Measurements from ENCODE around the gene DGKI.

Gene DGKI

DNA sequence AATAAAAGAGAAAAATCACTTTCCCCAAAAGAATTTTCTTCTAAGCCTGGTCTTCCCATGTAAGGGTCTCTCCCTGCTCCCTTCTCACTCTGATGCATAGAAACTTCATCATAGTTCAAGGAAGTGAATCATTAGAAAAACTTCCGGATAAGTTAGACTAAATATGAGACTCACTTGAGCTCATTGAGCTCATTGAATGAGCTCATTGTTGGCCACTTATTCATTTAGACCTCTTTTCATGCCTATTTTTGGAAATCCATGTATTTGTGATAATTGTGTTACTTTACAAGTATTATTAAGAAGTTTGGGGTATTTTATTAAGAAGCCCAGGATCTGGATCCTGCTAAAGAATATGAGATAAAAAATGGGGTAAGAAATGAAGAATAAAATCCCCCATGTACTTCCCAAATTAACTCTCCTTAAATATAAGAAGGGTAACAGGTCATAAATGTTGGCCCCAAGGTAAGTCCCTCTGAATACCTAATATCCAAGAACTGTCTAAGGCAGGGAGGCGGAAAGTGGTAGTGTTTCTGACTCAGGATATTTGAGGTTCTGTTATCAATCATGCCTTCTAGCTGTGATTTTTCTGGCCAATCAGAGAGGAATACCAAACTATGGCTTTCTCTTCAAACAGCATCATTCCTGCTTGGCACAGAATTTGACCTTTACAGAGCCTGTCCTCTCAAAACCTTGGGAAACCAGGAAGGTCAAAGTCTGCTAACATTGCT, 266.7 kb downstream of the DGKI start:
- H3K4me3 ChIP-seq (ENCODE audit: low read depth, low read length): no peak overlapping the region
- TF ChIP-seq, protein P1, sequence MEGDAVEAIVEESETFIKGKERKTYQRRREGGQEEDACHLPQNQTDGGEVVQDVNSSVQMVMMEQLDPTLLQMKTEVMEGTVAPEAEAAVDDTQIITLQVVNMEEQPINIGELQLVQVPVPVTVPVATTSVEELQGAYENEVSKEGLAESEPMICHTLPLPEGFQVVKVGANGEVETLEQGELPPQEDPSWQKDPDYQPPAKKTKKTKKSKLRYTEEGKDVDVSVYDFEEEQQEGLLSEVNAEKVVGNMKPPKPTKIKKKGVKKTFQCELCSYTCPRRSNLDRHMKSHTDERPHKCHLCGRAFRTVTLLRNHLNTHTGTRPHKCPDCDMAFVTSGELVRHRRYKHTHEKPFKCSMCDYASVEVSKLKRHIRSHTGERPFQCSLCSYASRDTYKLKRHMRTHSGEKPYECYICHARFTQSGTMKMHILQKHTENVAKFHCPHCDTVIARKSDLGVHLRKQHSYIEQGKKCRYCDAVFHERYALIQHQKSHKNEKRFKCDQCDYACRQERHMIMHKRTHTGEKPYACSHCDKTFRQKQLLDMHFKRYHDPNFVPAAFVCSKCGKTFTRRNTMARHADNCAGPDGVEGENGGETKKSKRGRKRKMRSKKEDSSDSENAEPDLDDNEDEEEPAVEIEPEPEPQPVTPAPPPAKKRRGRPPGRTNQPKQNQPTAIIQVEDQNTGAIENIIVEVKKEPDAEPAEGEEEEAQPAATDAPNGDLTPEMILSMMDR (IDR thresholded peaks at IDR 0.05; ENCODE audit: low read depth, low read length): no peak

DNA sequence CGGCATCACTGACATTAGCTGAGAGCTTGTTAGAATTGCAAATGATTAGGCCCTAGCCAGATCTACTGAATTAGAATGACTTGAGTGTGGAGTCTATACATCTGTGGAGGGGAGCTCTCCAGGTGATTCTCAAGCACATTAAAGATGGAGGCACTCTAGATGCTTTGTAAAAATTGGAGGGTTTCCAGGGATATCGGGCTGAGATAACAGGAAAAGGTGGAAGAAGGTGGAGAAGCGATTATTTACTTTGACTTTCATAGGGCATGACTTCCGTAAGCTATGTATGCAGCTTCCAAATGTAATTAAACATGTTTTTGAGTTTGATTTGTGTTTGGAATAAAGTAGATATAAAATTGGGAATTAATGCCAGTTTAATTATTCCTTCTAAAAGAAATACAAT, 268.2 kb downstream of the DGKI start:
- TF ChIP-seq, protein P1 (IDR thresholded peaks at IDR 0.05; ENCODE audit: low read depth, low read length): no peak
- no peak overlapping the region for H3K4me3 ChIP-seq (ENCODE audit: low read depth, low read length)

DNA sequence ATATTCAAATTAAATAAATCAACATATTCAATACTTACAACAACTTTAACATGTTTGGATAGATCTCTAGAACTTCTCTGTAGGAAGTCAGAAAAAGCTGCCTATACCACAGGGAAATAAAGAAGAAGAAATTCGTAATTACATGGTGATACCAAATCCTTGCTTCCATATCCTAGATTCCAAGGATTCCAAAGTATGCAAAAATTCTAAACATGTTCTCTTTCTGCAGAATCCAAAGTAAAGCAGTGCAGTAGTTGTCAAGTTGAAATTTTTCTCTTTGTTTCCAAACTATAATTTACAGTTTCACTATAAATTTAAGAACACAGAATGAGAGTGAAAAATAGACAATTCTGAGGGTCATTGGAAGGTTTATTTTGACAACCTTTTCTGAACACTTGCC, 269.6 kb downstream of the DGKI start:
- H3K4me3 ChIP-seq (ENCODE audit: low read depth, low read length): no peak overlapping the region
- TF ChIP-seq, protein P1 (IDR thresholded peaks at IDR 0.05; ENCODE audit: low read depth, low read length): no peak

DNA sequence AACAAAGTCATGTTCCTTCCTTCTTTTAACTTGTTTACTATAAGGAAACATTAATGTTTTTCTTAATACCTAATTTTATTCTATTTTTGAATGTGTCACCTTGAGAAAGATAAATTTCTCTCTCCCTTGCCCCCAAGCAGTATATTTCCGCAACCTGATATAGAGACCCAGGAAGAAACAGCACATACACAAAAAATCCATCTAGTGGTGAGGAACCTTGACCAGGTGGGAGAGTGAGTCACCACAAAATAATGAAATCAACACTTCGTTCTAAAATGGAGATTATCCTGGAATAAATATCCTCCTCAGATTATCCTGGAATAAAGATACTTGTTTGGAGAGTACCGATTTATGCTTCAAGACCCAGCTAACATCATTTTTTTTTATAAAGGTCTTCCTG, 270.3 kb downstream of the DGKI start:
- TF ChIP-seq, protein P1 (IDR thresholded peaks at IDR 0.05; ENCODE audit: low read depth, low read length): no peak
- H3K4me3 ChIP-seq (ENCODE audit: low read depth, low read length): no peak overlapping the region

DNA sequence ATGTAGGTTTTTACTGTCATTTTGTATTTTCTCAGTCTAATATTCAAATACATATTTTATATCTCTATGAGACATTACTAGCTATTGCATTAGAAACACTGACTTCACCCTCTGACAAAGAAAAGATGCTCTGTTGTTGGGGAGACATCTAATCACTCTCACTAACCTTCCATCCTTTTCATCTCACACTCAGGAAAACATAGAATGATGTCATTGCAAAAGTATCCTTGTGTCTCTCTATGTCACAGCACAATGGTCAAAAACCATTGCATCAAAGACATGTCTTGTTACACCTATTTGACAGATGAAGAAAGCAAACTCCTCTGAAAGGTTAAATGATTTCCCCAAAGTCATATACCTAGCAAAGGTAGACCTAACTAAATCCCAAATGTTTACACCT, 272.0 kb downstream of the DGKI start:
- no peak overlapping the region for H3K4me3 ChIP-seq (ENCODE audit: low read depth, low read length)
- TF ChIP-seq, protein P1 (IDR thresholded peaks at IDR 0.05; ENCODE audit: low read depth, low read length): no peak

DNA sequence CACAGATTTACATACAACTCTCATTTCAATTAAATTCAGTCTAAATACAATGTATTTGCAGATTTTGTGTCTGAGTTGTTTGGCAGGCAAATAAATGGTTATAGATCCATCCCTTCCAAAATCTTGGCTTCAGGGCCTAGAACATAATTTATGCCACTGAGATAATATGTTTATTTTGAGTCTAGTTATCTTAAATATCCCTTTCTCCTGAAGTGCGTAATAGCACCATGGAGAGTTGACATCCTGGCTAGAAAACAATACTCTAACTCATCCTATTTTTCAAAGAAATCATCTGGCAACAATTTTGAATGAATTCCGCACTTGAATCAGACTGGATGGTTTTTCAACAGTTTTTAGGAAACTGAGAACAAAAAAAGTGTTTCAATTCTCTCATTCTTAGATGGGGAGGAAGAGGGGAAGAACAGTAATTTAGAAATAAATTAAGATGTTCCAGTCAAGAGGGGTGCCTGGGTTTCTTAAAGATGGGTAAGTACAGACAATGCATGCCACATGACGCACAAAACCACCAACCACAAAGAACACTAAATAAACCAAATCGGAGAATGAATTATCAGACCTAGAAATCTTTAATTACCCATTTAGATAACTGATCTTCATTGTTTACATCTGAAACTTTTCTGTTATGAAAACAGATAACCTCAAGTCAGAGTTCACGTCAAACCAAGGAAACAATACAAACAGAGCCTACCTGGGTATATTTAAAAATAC, 274.6 kb downstream of the DGKI start:
- TF ChIP-seq, protein P1 (IDR thresholded peaks at IDR 0.05; ENCODE audit: low read depth, low read length): no peak
- H3K4me3 ChIP-seq (ENCODE audit: low read depth, low read length): no peak overlapping the region

DNA sequence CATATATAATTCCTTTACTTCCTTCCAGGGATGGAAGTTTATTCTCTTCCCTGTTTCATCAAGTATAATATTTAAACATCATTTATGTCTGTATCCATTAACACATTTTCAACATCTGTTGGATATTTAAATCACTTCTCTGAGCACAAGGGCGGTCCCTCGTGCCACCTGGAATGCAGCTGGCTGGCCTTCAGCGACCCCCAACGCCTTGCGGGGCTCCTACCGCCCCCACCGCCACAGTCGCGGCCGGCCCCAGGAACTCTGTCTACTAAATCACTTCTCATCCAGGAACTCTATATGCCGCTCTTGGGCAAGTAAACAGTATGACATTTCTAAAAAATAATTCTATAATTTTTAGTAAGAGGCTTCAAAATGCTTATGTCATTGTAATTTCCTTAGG, 282.1 kb downstream of the DGKI start:
- TF ChIP-seq, protein P1 (IDR thresholded peaks at IDR 0.05; ENCODE audit: low read depth, low read length): no peak
- H3K4me3 ChIP-seq (ENCODE audit: low read depth, low read length): no peak overlapping the region
